ENCODE measurements around the gene CRISPLD2.

DNA sequence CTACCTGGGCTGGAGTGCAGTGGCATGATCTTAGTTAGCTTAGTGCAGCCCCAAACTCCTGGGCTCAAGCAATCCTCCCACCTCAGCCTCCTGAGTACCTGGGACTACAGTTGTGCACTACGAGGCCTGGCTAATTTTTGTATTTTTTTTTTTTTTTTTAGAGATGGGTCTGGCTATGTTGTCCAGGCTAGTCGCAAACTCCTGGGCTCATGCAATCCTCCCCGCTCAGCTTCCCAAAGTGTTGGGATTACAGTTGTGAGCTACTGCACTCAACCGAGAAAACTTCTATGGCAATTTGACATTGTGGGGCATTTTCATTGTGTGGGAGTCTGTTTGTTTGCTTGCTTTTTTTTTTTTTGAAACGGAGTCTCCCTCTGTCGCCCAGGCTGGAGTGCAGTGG, 30.0 kb downstream of the CRISPLD2 start:
- TF ChIP-seq POLR2AphosphoS5 (IDR thresholded peaks at IDR 0.05) (no peak), POLR2A (IDR thresholded peaks at IDR 0.05) (no peak)
- TF ChIP-seq, protein P1, sequence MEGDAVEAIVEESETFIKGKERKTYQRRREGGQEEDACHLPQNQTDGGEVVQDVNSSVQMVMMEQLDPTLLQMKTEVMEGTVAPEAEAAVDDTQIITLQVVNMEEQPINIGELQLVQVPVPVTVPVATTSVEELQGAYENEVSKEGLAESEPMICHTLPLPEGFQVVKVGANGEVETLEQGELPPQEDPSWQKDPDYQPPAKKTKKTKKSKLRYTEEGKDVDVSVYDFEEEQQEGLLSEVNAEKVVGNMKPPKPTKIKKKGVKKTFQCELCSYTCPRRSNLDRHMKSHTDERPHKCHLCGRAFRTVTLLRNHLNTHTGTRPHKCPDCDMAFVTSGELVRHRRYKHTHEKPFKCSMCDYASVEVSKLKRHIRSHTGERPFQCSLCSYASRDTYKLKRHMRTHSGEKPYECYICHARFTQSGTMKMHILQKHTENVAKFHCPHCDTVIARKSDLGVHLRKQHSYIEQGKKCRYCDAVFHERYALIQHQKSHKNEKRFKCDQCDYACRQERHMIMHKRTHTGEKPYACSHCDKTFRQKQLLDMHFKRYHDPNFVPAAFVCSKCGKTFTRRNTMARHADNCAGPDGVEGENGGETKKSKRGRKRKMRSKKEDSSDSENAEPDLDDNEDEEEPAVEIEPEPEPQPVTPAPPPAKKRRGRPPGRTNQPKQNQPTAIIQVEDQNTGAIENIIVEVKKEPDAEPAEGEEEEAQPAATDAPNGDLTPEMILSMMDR (IDR thresholded peaks at IDR 0.05): no peak
